ENCODE measurements around the gene CLDN6. TPM values are rescaled to one million over a fixed set of nuclear protein-coding genes. Genes with fewer than 3 reads are reported as not detected.

The CLDN6 gene
- total RNA-seq, 2 donors from 2014 or later, result not detected

- no peaks in the 10 kb centered on the region for H3K9me3 ChIP-seq
- no peaks in the 10 kb centered on the region for H3K36me3 ChIP-seq
- no peak overlapping the region for H3K4me3 ChIP-seq
- TF ChIP-seq CTCF (IDR thresholded peaks at IDR 0.05), result no peak
- ATAC-seq (ENCODE audit: insufficient number of reproducible peaks, low FRiP score, low read depth), result no peak
- H3K27me3 ChIP-seq (replicated peaks; ENCODE audit: insufficient read depth), result no peaks in the 10 kb centered on the region
- H3K27ac ChIP-seq, result no peak overlapping the region
- peaks cover 4 to 15% of the 10 kb centered on the region in 2 donors for H3K4me1 ChIP-seq (ENCODE audit: control insufficient read depth in 1 of 2, low read depth in 2 of 2)
- DNase-seq (ENCODE audit: low spot score), result no peak
Observed at GRCh38 chr16:2973605-2974318, 44.2 kb downstream of the CLDN6 start.

- Histone ChIP-seq H3K27ac (no peak overlapping the region), H3K4me1 (ENCODE audit: control insufficient read depth in 1 of 2, low read depth in 2 of 2) (peaks cover 8 to 22% of the 10 kb centered on the region in 2 donors), H3K9me3 (no peaks in the 10 kb centered on the region), H3K36me3 (no peaks in the 10 kb centered on the region), H3K27me3 (replicated peaks; ENCODE audit: insufficient read depth) (no peaks in the 10 kb centered on the region), H3K4me3 (no peak overlapping the region)
- TF ChIP-seq CTCF (IDR thresholded peaks at IDR 0.05), result no peak
- DNase-seq (ENCODE audit: low spot score), result no peak
- ATAC-seq (ENCODE audit: insufficient number of reproducible peaks, low FRiP score, low read depth), result no peak
Observed at GRCh38 chr16:2973093-2973492, 44.9 kb downstream of the CLDN6 start.

- peaks cover 6% of the 10 kb centered on the region for H3K27me3 ChIP-seq (replicated peaks; ENCODE audit: insufficient read depth)
- no peaks in the 10 kb centered on the region for H3K9me3 ChIP-seq
- no peak for TF ChIP-seq CTCF (IDR thresholded peaks at IDR 0.05)
- H3K4me1 ChIP-seq (ENCODE audit: control insufficient read depth in 1 of 2, low read depth in 2 of 2), result peaks cover 8 to 24% of the 10 kb centered on the region in 2 donors
- H3K4me3 ChIP-seq, result no peak overlapping the region
- H3K27ac ChIP-seq, result no peak overlapping the region
- DNase-seq (ENCODE audit: low spot score), result no peak
- no peak for ATAC-seq (ENCODE audit: insufficient number of reproducible peaks, low FRiP score, low read depth)
- H3K36me3 ChIP-seq, result no peaks in the 10 kb centered on the region
Observed at GRCh38 chr16:2971985-2972784, 45.8 kb downstream of the CLDN6 start.

- no peak for ATAC-seq (ENCODE audit: insufficient number of reproducible peaks, low FRiP score, low read depth)
- Histone ChIP-seq H3K4me3 (no peak overlapping the region), H3K36me3 (no peaks in the 10 kb centered on the region), H3K9me3 (no peaks in the 10 kb centered on the region), H3K27me3 (replicated peaks; ENCODE audit: insufficient read depth) (peaks cover 12% of the 10 kb centered on the region), H3K4me1 (ENCODE audit: control insufficient read depth in 1 of 2, low read depth in 2 of 2) (peaks cover 13 to 32% of the 10 kb centered on the region in 2 donors), H3K27ac (no peak overlapping the region)
- DNase-seq (ENCODE audit: low spot score), result no peak
- TF ChIP-seq CTCF (IDR thresholded peaks at IDR 0.05), result no peak
Observed at GRCh38 chr16:2971134-2971984, 46.6 kb downstream of the CLDN6 start.

GRCh38 chr16:2970563-2970962, 47.4 kb downstream of the CLDN6 start:
- Histone ChIP-seq H3K4me3 (peak overlapping the region; percentile 83), H3K27ac (no peak overlapping the region), H3K36me3 (no peaks in the 10 kb centered on the region), H3K27me3 (replicated peaks; ENCODE audit: insufficient read depth) (peaks cover 18% of the 10 kb centered on the region), H3K4me1 (ENCODE audit: control insufficient read depth in 1 of 2, low read depth in 2 of 2) (peaks cover 13 to 32% of the 10 kb centered on the region in 2 donors), H3K9me3 (no peaks in the 10 kb centered on the region)
- TF ChIP-seq CTCF (IDR thresholded peaks at IDR 0.05), result no peak
- DNase-seq (ENCODE audit: low spot score) (no peak), ATAC-seq (ENCODE audit: insufficient number of reproducible peaks, low FRiP score, low read depth) (no peak)
